ENCODE results near the gene ACVRL1.

DNA sequence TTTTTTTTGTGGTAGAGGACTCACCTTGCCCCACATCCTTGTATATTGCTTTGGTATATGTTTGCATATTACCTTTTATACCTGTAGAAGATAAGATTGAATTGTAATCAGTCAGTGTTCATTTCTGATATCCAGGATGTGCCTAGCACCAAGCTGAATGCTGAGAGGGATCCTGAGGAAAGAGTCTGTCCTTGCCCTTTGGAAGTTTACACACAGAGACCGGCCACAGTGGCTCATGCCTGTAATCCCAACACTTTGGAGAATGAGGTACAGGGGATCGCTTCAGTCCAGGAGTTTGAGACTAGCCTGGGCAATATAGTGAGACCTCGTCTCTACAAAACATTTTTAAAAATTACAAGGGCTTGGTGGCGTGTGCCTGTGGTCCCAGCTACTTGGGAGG, 52.6 kb downstream of the ACVRL1 start:
- no peak for TF ChIP-seq GATA2 (IDR thresholded peaks at IDR 0.05; ENCODE audit: low read depth, low read length)
- no peak for TF ChIP-seq GATA3 (IDR thresholded peaks at IDR 0.05; ENCODE audit: low read depth, low read length)

All from SH-SY5Y (cell line).